Measurements from ENCODE around the gene LRMDA.

DNA sequence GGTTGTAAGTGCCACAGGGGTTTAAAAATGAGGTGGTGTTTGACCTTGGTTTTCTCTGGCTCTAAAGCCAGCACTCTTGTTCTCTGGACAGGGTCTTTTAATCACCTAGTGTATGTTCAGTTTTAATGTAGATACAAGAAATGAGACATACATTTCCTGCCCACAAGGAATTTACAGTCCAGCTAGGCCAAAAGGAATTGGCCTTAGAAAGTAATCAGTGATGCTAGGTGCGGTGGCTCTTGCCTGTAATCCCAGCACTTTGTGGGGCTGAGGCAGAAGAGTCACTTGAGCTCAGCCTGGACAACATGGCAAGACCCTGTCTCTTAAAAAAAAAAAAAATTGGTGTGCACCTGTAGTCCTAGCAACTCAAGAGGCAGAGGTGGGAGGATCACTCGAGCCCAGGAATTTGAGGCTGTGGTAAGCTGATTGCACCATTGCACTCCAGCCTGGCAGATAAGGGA, 100.2 kb downstream of the LRMDA start:
- no peak for TF ChIP-seq CTCF (IDR thresholded peaks at IDR 0.05)
- TF ChIP-seq POLR2A (IDR thresholded peaks at IDR 0.05): no peak
